ENCODE results near the gene BACH2.
"Not testable (repeated sequence)": the region's sequence is repeated elsewhere in the genome, so short reads cannot be mapped to it uniquely, and the experiment has no call there.

The BACH2 gene

GRCh38 chr6:90296341-90297114, at the start of gene BACH2:
Gene BACH2 (minus strand): TSS chr6:90296843. CDS start chr6:90008844, 287,999 bp downstream.
- peak in 13 of 14 donors; percentile 33 to 88 (median 81) for DNase-seq

- DNase-seq: no peak
Observed at GRCh38 chr6:90343576-90343975, 46.9 kb upstream of the BACH2 start.

- DNase-seq: no peak
Observed at GRCh38 chr6:90338409-90338808, 41.8 kb upstream of the BACH2 start.

- no peak for DNase-seq
Observed at GRCh38 chr6:90336388-90336947, 39.8 kb upstream of the BACH2 start.

GRCh38 chr6:90333928-90334327, 37.3 kb upstream of the BACH2 start:
- no peak for DNase-seq

- not testable (repeated sequence) for DNase-seq
Observed at GRCh38 chr6:90332978-90333543, 36.4 kb upstream of the BACH2 start.

GRCh38 chr6:90329386-90330077, 32.9 kb upstream of the BACH2 start:
- no peak for DNase-seq

- no peak for DNase-seq
Observed at GRCh38 chr6:90328004-90328403, 31.4 kb upstream of the BACH2 start.

- no peak for DNase-seq
Observed at GRCh38 chr6:90326404-90327057, 29.9 kb upstream of the BACH2 start.

- DNase-seq: no peak
Observed at GRCh38 chr6:90323706-90324105, 27.1 kb upstream of the BACH2 start.

GRCh38 chr6:90322976-90323474, 26.4 kb upstream of the BACH2 start:
- DNase-seq: no peak

- DNase-seq: no peak
Observed at GRCh38 chr6:90319979-90320685, 23.5 kb upstream of the BACH2 start.

- DNase-seq: no peak
Observed at GRCh38 chr6:90319044-90319443, 22.4 kb upstream of the BACH2 start.

GRCh38 chr6:90315986-90316385, 19.3 kb upstream of the BACH2 start:
- no peak for DNase-seq

GRCh38 chr6:90315354-90315950, 18.8 kb upstream of the BACH2 start:
- DNase-seq: no peak

GRCh38 chr6:90314514-90314913, 17.9 kb upstream of the BACH2 start:
- no peak for DNase-seq

- DNase-seq: no peak
Observed at GRCh38 chr6:90311569-90311968, 14.9 kb upstream of the BACH2 start.

GRCh38 chr6:90305800-90306448, 9.3 kb upstream of the BACH2 start:
- DNase-seq: no peak

GRCh38 chr6:90304308-90304707, 7.7 kb upstream of the BACH2 start:
- no peak for DNase-seq

- no peak for DNase-seq
Observed at GRCh38 chr6:90303039-90303438, 6.4 kb upstream of the BACH2 start.

- DNase-seq: no peak
Observed at GRCh38 chr6:90302320-90302719, 5.7 kb upstream of the BACH2 start.

Data from C1 segment of cervical spinal cord (tissue), 14 donors.